Measurements from ENCODE around the gene ADAMTS9. TPM values are rescaled to one million over a fixed set of nuclear protein-coding genes. Genes with fewer than 3 reads are reported as not detected.

Gene ADAMTS9
- total RNA-seq, 1 donor from 2014 or later, result 47.7 TPM

GRCh38 chr3:64648927-64649906, 38.6 kb downstream of the ADAMTS9 start:
- H2AFZ ChIP-seq (replicated peaks), result no peak overlapping the region
- peaks cover 22% of the 10 kb centered on the region for H3F3A ChIP-seq (ENCODE audit: low read depth)
- H4K20me1 ChIP-seq (ENCODE audit: low read depth), result no peaks in the 10 kb centered on the region
- Mint-ChIP-seq H3K27me3 (ENCODE audit: insufficient read depth, low read depth) (no peaks in the 10 kb centered on the region), H3K4me1 (peaks cover 27% of the 10 kb centered on the region), H3K36me3 (peaks cover 68% of the 10 kb centered on the region), H3K9me3 (no peaks in the 10 kb centered on the region), H3K27ac (no peak overlapping the region), H3K4me3 (no peak overlapping the region)
- no peak overlapping the region for H3K4me2 ChIP-seq
- no peak overlapping the region for H3K9ac ChIP-seq
- H3K79me2 ChIP-seq (ENCODE audit: low read depth), result no peaks in the 10 kb centered on the region
- peaks cover 47% of the 10 kb centered on the region for H3K4me1 ChIP-seq
- no peak overlapping the region for H3K4me3 ChIP-seq
- H3K9me3 ChIP-seq (ENCODE audit: low read depth), result no peaks in the 10 kb centered on the region
- H3K36me3 ChIP-seq, result peaks cover 12% of the 10 kb centered on the region
- H3K27ac ChIP-seq, result no peak overlapping the region
- H3K27me3 ChIP-seq, result no peaks in the 10 kb centered on the region
- TF ChIP-seq EZH2phosphoT487 (IDR thresholded peaks at IDR 0.05), result no peak
- TF ChIP-seq CTCF (IDR thresholded peaks at IDR 0.05), result no peak
- no peak for TF ChIP-seq EZH2 (IDR thresholded peaks at IDR 0.05)
- no peak for DNase-seq (ENCODE audit: low spot score)

DNA sequence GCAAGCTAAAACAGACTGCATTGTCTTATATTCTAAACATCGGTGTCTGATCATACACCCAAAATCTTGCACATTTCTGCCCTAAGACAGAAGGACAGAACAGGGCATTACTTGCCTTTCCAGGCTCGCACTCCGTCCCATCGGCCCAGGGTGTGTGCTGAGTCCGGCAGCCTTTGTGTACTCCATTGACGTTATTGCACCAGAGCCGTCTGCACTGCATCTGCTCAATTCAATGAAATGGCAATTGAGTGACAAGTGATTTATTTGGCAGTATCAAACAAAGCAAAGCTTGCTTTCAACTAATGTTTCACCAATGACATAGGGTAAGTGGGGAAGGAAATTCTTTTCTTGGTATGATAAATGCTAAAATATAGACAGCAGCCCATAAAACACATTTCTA, 40.0 kb downstream of the ADAMTS9 start:
- Histone ChIP-seq H3K9me3 (ENCODE audit: low read depth) (no peaks in the 10 kb centered on the region), H3K36me3 (peaks cover 14% of the 10 kb centered on the region), H3K27ac (no peak overlapping the region), H3K9ac (no peak overlapping the region), H2AFZ (replicated peaks) (no peak overlapping the region), H3K27me3 (no peaks in the 10 kb centered on the region), H3F3A (ENCODE audit: low read depth) (peaks cover 33% of the 10 kb centered on the region), H3K4me1 (peaks cover 45% of the 10 kb centered on the region), H3K4me3 (no peak overlapping the region), H3K79me2 (ENCODE audit: low read depth) (no peaks in the 10 kb centered on the region), H4K20me1 (ENCODE audit: low read depth) (no peaks in the 10 kb centered on the region), H3K4me2 (no peak overlapping the region)
- DNase-seq (ENCODE audit: low spot score), result no peak
- Mint-ChIP-seq H3K4me3 (no peak overlapping the region), H3K36me3 (peaks cover 64% of the 10 kb centered on the region), H3K27ac (no peak overlapping the region), H3K9me3 (no peaks in the 10 kb centered on the region), H3K27me3 (ENCODE audit: insufficient read depth, low read depth) (no peaks in the 10 kb centered on the region), H3K4me1 (peaks cover 30% of the 10 kb centered on the region)
- no peak for TF ChIP-seq CTCF (IDR thresholded peaks at IDR 0.05)
- no peak for TF ChIP-seq EZH2phosphoT487 (IDR thresholded peaks at IDR 0.05)
- no peak for TF ChIP-seq EZH2 (IDR thresholded peaks at IDR 0.05)

DNA sequence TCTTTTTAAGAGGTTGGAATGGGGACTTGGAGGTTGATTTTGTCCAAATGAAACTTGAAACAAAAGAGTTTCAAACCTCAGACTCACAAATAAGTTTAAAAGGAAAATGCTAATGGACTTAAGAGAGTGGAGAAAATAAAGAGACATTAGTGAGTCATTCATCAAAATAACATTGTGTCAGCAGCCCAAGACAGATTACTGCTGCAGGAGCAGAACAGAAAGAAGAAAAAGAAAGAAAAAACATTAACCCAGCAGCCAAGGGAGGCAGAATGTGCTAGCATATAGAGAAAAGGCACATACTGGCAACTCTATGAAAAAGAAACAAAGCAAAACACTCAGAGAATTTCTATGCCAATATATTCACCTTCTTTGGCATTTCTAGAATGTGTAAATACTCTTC, 42.6 kb downstream of the ADAMTS9 start:
- Mint-ChIP-seq H3K9me3 (no peaks in the 10 kb centered on the region), H3K27ac (no peak overlapping the region), H3K27me3 (ENCODE audit: insufficient read depth, low read depth) (peaks cover 3% of the 10 kb centered on the region), H3K4me3 (no peak overlapping the region), H3K36me3 (peaks cover 51% of the 10 kb centered on the region), H3K4me1 (peaks cover 40% of the 10 kb centered on the region)
- H3K27ac ChIP-seq, result no peak overlapping the region
- TF ChIP-seq EZH2phosphoT487 (IDR thresholded peaks at IDR 0.05) (no peak), EZH2 (IDR thresholded peaks at IDR 0.05) (no peak), CTCF (IDR thresholded peaks at IDR 0.05) (no peak)
- H2AFZ ChIP-seq (replicated peaks), result no peak overlapping the region
- peaks cover 48% of the 10 kb centered on the region for H3K4me1 ChIP-seq
- peaks cover 14% of the 10 kb centered on the region for H3K36me3 ChIP-seq
- no peak overlapping the region for H3K9ac ChIP-seq
- no peaks in the 10 kb centered on the region for H3K9me3 ChIP-seq (ENCODE audit: low read depth)
- no peak for DNase-seq (ENCODE audit: low spot score)
- H3K27me3 ChIP-seq, result no peaks in the 10 kb centered on the region
- no peaks in the 10 kb centered on the region for H3K79me2 ChIP-seq (ENCODE audit: low read depth)
- H3F3A ChIP-seq (ENCODE audit: low read depth), result peaks cover 38% of the 10 kb centered on the region
- no peak overlapping the region for H3K4me3 ChIP-seq
- no peak overlapping the region for H3K4me2 ChIP-seq
- no peaks in the 10 kb centered on the region for H4K20me1 ChIP-seq (ENCODE audit: low read depth)

Data from neural progenitor cell (in vitro differentiated cells).